H1 (cell line): ENCODE data around the gene CFD. TPM values are rescaled to one million over a fixed set of nuclear protein-coding genes. Genes with fewer than 3 reads are reported as not detected.

Experiments used
- GTF2F1 ChIP-seq: IDR thresholded peaks from 2 replicates; pipeline ENCODE4 v1.6.1; 2012; ENCODE audit warnings: low read depth, low read length, improper control_type of control experiment, borderline replicate concordance
- JUND ChIP-seq: IDR thresholded peaks from 2 replicates; pipeline ENCODE4 v1.6.1; 2011; ENCODE audit warnings: mild to moderate bottlenecking, improper control_type of control experiment, low read length
- RBBP5 ChIP-seq: IDR thresholded peaks from 2 replicates; pipeline ENCODE4 v1.7.1; 2012; ENCODE audit warnings: low read depth, mild to moderate bottlenecking, inconsistent platforms, low read length, moderate library complexity, borderline replicate concordance
- RFX5 ChIP-seq: IDR thresholded peaks from 2 replicates; pipeline ENCODE4 v1.6.1; 2011; ENCODE audit warnings: low read depth, low read length, improper control_type of control experiment, borderline replicate concordance
- SAP30 ChIP-seq: fragments of 300-600 bp; sonication (generic); IDR thresholded peaks from 2 replicates; pipeline ENCODE4 v1.7.1; 2012; ENCODE audit warnings: low read length, moderate library complexity, mild to moderate bottlenecking, inconsistent platforms; ENCODE audit not compliant: insufficient read depth, insufficient replicate concordance
- TCF12 ChIP-seq: IDR thresholded peaks from 2 replicates; pipeline ENCODE4 v1.6.1; 2011; ENCODE audit warnings: low read depth, mild to moderate bottlenecking, low read length
- TEAD4 ChIP-seq: IDR thresholded peaks from 2 replicates; pipeline ENCODE4 v1.6.1; 2012; ENCODE audit warnings: low read depth, low read length, inconsistent platforms, mixed read lengths
- polyA plus RNA-seq, 7 experiments: library from polyadenylated mRNA; depleted of rRNA in 3 of 7; stranded (reverse) in 5 of 7; unstranded in 2 of 7; fragments of >200 nt in 5 of 7; fragments of 200-250 nt in 2 of 7; gene quantifications; 1 replicate in 5 of 7; 2 replicates in 1 of 7; 4 replicates in 1 of 7; pipeline versions ENCODE4 v1.2.1 to v1.2.3, GENCODE V29; 2011 to 2013; ENCODE audit warnings: missing spikeins in 2 of 7, mixed read lengths in 2 of 7
- total RNA-seq: library from RNA; stranded (reverse); fragmentation: NEBNext Ultra II Directional; extraction: Animal tissue kit (Norgen Biotek cat#: 25700); gene quantifications from 2 replicates; pipeline ENCODE4 v1.2.1, GENCODE V29; 2021
- TF ChIP-seq, protein P1 (sequence below): fragments of 300-600 bp; sonication (generic); IDR thresholded peaks from 2 replicates; pipeline ENCODE4 v1.7.1; 2012; ENCODE audit warnings: low read length, moderate library complexity, mild to moderate bottlenecking, inconsistent platforms; ENCODE audit not compliant: insufficient replicate concordance
- TF ChIP-seq, protein P2 (sequence below), 3 experiments: IDR thresholded peaks; 1 replicate in 2 of 3; 2 replicates in 1 of 3; pipeline versions ENCODE4 v1.5.1 to v1.6.1; 2011; ENCODE audit warnings: low read length in 3 of 3, mild to moderate bottlenecking in 3 of 3, inconsistent platforms in 2 of 3, low read depth in 1 of 3, moderate library complexity in 1 of 3; ENCODE audit not compliant: insufficient read depth in 1 of 3; ENCODE audit errors: control extremely low read depth in 1 of 3

The CFD gene
- total and polyA plus RNA-seq, 2 of the 8 experiments (the other 6 are each of a cell fraction or from before 2014, with no cell fraction given): 1.7 to 2.8 TPM

DNA sequence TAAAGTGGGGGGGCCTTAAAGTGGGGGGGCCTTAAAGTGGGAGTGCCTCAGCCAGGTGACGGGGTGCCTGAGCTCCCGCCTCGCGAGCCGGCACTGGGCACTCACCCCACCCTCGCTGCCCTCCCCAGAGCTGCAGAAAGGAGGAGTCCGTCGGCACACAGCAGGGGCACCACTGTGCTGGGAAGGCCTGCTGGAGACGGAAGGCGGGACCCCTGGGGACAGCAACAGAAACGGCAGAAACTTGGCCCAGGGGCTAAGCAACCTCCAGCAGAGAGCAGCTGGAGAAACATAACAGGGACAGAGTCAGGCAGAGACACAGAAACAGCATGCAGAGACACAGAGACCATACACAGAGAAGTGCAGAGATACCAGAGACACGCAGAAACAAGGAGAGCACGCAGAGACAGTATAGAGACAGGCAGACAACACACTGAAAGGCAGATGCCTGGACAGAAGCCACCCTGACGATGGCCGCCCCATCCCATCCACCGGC lies 7.9 kb downstream of the CFD start (continued):
- TF ChIP-seq, protein P1, sequence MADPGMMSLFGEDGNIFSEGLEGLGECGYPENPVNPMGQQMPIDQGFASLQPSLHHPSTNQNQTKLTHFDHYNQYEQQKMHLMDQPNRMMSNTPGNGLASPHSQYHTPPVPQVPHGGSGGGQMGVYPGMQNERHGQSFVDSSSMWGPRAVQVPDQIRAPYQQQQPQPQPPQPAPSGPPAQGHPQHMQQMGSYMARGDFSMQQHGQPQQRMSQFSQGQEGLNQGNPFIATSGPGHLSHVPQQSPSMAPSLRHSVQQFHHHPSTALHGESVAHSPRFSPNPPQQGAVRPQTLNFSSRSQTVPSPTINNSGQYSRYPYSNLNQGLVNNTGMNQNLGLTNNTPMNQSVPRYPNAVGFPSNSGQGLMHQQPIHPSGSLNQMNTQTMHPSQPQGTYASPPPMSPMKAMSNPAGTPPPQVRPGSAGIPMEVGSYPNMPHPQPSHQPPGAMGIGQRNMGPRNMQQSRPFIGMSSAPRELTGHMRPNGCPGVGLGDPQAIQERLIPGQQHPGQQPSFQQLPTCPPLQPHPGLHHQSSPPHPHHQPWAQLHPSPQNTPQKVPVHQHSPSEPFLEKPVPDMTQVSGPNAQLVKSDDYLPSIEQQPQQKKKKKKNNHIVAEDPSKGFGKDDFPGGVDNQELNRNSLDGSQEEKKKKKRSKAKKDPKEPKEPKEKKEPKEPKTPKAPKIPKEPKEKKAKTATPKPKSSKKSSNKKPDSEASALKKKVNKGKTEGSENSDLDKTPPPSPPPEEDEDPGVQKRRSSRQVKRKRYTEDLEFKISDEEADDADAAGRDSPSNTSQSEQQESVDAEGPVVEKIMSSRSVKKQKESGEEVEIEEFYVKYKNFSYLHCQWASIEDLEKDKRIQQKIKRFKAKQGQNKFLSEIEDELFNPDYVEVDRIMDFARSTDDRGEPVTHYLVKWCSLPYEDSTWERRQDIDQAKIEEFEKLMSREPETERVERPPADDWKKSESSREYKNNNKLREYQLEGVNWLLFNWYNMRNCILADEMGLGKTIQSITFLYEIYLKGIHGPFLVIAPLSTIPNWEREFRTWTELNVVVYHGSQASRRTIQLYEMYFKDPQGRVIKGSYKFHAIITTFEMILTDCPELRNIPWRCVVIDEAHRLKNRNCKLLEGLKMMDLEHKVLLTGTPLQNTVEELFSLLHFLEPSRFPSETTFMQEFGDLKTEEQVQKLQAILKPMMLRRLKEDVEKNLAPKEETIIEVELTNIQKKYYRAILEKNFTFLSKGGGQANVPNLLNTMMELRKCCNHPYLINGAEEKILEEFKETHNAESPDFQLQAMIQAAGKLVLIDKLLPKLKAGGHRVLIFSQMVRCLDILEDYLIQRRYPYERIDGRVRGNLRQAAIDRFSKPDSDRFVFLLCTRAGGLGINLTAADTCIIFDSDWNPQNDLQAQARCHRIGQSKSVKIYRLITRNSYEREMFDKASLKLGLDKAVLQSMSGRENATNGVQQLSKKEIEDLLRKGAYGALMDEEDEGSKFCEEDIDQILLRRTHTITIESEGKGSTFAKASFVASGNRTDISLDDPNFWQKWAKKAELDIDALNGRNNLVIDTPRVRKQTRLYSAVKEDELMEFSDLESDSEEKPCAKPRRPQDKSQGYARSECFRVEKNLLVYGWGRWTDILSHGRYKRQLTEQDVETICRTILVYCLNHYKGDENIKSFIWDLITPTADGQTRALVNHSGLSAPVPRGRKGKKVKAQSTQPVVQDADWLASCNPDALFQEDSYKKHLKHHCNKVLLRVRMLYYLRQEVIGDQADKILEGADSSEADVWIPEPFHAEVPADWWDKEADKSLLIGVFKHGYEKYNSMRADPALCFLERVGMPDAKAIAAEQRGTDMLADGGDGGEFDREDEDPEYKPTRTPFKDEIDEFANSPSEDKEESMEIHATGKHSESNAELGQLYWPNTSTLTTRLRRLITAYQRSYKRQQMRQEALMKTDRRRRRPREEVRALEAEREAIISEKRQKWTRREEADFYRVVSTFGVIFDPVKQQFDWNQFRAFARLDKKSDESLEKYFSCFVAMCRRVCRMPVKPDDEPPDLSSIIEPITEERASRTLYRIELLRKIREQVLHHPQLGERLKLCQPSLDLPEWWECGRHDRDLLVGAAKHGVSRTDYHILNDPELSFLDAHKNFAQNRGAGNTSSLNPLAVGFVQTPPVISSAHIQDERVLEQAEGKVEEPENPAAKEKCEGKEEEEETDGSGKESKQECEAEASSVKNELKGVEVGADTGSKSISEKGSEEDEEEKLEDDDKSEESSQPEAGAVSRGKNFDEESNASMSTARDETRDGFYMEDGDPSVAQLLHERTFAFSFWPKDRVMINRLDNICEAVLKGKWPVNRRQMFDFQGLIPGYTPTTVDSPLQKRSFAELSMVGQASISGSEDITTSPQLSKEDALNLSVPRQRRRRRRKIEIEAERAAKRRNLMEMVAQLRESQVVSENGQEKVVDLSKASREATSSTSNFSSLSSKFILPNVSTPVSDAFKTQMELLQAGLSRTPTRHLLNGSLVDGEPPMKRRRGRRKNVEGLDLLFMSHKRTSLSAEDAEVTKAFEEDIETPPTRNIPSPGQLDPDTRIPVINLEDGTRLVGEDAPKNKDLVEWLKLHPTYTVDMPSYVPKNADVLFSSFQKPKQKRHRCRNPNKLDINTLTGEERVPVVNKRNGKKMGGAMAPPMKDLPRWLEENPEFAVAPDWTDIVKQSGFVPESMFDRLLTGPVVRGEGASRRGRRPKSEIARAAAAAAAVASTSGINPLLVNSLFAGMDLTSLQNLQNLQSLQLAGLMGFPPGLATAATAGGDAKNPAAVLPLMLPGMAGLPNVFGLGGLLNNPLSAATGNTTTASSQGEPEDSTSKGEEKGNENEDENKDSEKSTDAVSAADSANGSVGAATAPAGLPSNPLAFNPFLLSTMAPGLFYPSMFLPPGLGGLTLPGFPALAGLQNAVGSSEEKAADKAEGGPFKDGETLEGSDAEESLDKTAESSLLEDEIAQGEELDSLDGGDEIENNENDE: no peak
- TF ChIP-seq JUND (no peak), RBBP5 (no peak), RFX5 (no peak), SAP30 (no peak), GTF2F1 (no peak), TCF12 (no peak), TEAD4 (no peak)
- TF ChIP-seq, protein P2, sequence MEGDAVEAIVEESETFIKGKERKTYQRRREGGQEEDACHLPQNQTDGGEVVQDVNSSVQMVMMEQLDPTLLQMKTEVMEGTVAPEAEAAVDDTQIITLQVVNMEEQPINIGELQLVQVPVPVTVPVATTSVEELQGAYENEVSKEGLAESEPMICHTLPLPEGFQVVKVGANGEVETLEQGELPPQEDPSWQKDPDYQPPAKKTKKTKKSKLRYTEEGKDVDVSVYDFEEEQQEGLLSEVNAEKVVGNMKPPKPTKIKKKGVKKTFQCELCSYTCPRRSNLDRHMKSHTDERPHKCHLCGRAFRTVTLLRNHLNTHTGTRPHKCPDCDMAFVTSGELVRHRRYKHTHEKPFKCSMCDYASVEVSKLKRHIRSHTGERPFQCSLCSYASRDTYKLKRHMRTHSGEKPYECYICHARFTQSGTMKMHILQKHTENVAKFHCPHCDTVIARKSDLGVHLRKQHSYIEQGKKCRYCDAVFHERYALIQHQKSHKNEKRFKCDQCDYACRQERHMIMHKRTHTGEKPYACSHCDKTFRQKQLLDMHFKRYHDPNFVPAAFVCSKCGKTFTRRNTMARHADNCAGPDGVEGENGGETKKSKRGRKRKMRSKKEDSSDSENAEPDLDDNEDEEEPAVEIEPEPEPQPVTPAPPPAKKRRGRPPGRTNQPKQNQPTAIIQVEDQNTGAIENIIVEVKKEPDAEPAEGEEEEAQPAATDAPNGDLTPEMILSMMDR (IDR thresholded peaks at IDR 0.05; ENCODE audit: control extremely low read depth in 1 of 3, insufficient read depth in 1 of 3, low read depth in 1 of 3, low read length in 3 of 3): no peak
